ENCODE data around the gene PFKFB3.

DNA sequence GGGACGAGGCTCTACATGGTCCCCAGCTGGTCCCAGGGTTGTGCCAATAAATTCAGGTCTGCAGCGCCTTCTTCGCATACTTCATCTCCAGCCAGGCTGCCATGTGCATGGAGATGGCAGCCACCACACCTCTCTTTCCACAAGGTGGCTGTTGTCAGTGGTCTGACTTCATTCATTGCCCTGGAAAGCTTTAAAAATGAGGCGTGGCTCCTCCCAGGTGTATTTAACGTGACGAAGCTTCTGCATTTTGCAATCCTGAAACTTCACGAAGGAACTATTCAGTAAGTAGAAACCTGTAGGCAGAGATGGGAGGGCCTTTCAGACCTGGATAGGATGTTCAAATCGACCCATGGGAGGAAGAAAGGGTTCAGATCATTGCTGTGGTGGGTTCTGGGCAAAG is 53.7 kb downstream of the PFKFB3 start:
- TF ChIP-seq, protein P1, sequence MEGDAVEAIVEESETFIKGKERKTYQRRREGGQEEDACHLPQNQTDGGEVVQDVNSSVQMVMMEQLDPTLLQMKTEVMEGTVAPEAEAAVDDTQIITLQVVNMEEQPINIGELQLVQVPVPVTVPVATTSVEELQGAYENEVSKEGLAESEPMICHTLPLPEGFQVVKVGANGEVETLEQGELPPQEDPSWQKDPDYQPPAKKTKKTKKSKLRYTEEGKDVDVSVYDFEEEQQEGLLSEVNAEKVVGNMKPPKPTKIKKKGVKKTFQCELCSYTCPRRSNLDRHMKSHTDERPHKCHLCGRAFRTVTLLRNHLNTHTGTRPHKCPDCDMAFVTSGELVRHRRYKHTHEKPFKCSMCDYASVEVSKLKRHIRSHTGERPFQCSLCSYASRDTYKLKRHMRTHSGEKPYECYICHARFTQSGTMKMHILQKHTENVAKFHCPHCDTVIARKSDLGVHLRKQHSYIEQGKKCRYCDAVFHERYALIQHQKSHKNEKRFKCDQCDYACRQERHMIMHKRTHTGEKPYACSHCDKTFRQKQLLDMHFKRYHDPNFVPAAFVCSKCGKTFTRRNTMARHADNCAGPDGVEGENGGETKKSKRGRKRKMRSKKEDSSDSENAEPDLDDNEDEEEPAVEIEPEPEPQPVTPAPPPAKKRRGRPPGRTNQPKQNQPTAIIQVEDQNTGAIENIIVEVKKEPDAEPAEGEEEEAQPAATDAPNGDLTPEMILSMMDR (IDR thresholded peaks at IDR 0.05): no peak
- TF ChIP-seq EZH2phosphoT487 (IDR thresholded peaks at IDR 0.05): no peak

Measured in neural progenitor cell (in vitro differentiated cells).